GM21717 (cell line): ENCODE measurements around the gene VGLL3.
"Not testable (repeated sequence)": the region's sequence is repeated elsewhere in the genome, so short reads cannot be mapped to it uniquely, and the experiment has no call there.

Source experiments
- ATAC-seq: cut with Tn5 transposase; IDR thresholded peaks from one replicate; pipeline ENCODE4 v1.9.1; 2021; ENCODE audit warnings: mild to moderate bottlenecking, moderate library complexity; ENCODE audit not compliant: unreplicated experiment

The VGLL3 gene

GRCh38 chr3:86989611-86990010, 1.3 kb downstream of the VGLL3 start:
- ATAC-seq: no peak

GRCh38 chr3:86989006-86989405, 1.9 kb downstream of the VGLL3 start:
- no peak for ATAC-seq

- ATAC-seq: no peak
Observed at GRCh38 chr3:86988235-86988634, 2.7 kb downstream of the VGLL3 start.

GRCh38 chr3:86987421-86987715, 3.6 kb downstream of the VGLL3 start:
- no peak for ATAC-seq

- no peak for ATAC-seq
Observed at GRCh38 chr3:86986671-86987420, 4.1 kb downstream of the VGLL3 start.

- no peak for ATAC-seq
Observed at GRCh38 chr3:86985181-86985826, 5.6 kb downstream of the VGLL3 start.

GRCh38 chr3:86984271-86984670, 6.7 kb downstream of the VGLL3 start:
- no peak for ATAC-seq

- no peak for ATAC-seq
Observed at GRCh38 chr3:86982883-86983282, 8.1 kb downstream of the VGLL3 start.

GRCh38 chr3:86978111-86978551, 12.8 kb downstream of the VGLL3 start:
- ATAC-seq: no peak

- ATAC-seq: no peak
Observed at GRCh38 chr3:86976219-86976618, 14.7 kb downstream of the VGLL3 start.

- not testable (repeated sequence) for ATAC-seq
Observed at GRCh38 chr3:86974177-86974576, 16.8 kb downstream of the VGLL3 start.

- ATAC-seq: no peak
Observed at GRCh38 chr3:86973440-86973839, 17.5 kb downstream of the VGLL3 start.

GRCh38 chr3:86969500-86970189, 21.3 kb downstream of the VGLL3 start:
- peak; percentile 70 for ATAC-seq

- no peak for ATAC-seq
Observed at GRCh38 chr3:86968244-86968932, 22.6 kb downstream of the VGLL3 start.

GRCh38 chr3:86967062-86967461, 23.9 kb downstream of the VGLL3 start:
- ATAC-seq: no peak

- ATAC-seq: no peak
Observed at GRCh38 chr3:86965166-86965565, 25.8 kb downstream of the VGLL3 start.

- ATAC-seq: no peak
Observed at GRCh38 chr3:86963611-86964010, 27.3 kb downstream of the VGLL3 start.

- ATAC-seq: no peak
Observed at GRCh38 chr3:86961297-86961696, 29.7 kb downstream of the VGLL3 start.

- no peak for ATAC-seq
Observed at GRCh38 chr3:86960550-86960949, 30.4 kb downstream of the VGLL3 start.

- no peak for ATAC-seq
Observed at GRCh38 chr3:86958534-86958933, 32.4 kb downstream of the VGLL3 start.

GRCh38 chr3:86954747-86955146, 36.2 kb downstream of the VGLL3 start:
- no peak for ATAC-seq

- ATAC-seq: no peak
Observed at GRCh38 chr3:86954226-86954625, 36.7 kb downstream of the VGLL3 start.
